ENCODE results near the gene SLC7A10.

Gene SLC7A10

GRCh38 chr19:33225458-33225926 is at the start of gene SLC7A10:
Gene SLC7A10 (minus strand): TSS chr19:33225850. CDS start chr19:33225703, 147 bp downstream.
- Histone ChIP-seq H3K27me3 (ENCODE audit: control insufficient read depth, insufficient read depth, low read length) (peaks cover 50% of the 10 kb centered on the region), H3K4me3 (ENCODE audit: low read length) (peak within 1 kb of the TSS; percentile 43), H3K9me3 (ENCODE audit: control insufficient read depth, low read depth, low read length) (peaks cover 12% of the 10 kb centered on the region), H3K4me1 (ENCODE audit: control insufficient read depth, low read depth, low read length) (peaks cover 6% of the 10 kb centered on the region), H3K9ac (ENCODE audit: low read length) (no peak within 1 kb of the TSS), H3K27ac (ENCODE audit: low read length) (no peak within 1 kb of the TSS), H3K36me3 (ENCODE audit: control insufficient read depth, low read depth, low read length) (no peaks in the 10 kb centered on the region)

- Histone ChIP-seq H3K9me3 (ENCODE audit: control insufficient read depth, low read depth, low read length) (no peaks in the 10 kb centered on the region), H3K36me3 (ENCODE audit: control insufficient read depth, low read depth, low read length) (no peaks in the 10 kb centered on the region), H3K27me3 (ENCODE audit: control insufficient read depth, insufficient read depth, low read length) (no peaks in the 10 kb centered on the region), H3K27ac (ENCODE audit: low read length) (no peak overlapping the region), H3K9ac (ENCODE audit: low read length) (no peak overlapping the region), H3K4me1 (ENCODE audit: control insufficient read depth, low read depth, low read length) (peaks cover 7% of the 10 kb centered on the region), H3K4me3 (ENCODE audit: low read length) (no peak overlapping the region)
These were observed 49.3 kb upstream of the SLC7A10 start for GRCh38 chr19:33274663-33275558.

- Histone ChIP-seq H3K4me3 (ENCODE audit: low read length) (no peak overlapping the region), H3K27me3 (ENCODE audit: control insufficient read depth, insufficient read depth, low read length) (no peaks in the 10 kb centered on the region), H3K27ac (ENCODE audit: low read length) (no peak overlapping the region), H3K9me3 (ENCODE audit: control insufficient read depth, low read depth, low read length) (no peaks in the 10 kb centered on the region), H3K4me1 (ENCODE audit: control insufficient read depth, low read depth, low read length) (peaks cover 7% of the 10 kb centered on the region), H3K36me3 (ENCODE audit: control insufficient read depth, low read depth, low read length) (no peaks in the 10 kb centered on the region), H3K9ac (ENCODE audit: low read length) (no peak overlapping the region)
These were observed 48.4 kb upstream of the SLC7A10 start for GRCh38 chr19:33273881-33274662.

GRCh38 chr19:33273065-33273736 is 47.6 kb upstream of the SLC7A10 start:
- no peak overlapping the region for H3K27ac ChIP-seq (ENCODE audit: low read length)
- no peaks in the 10 kb centered on the region for H3K9me3 ChIP-seq (ENCODE audit: control insufficient read depth, low read depth, low read length)
- H3K9ac ChIP-seq (ENCODE audit: low read length), result no peak overlapping the region

GRCh38 chr19:33271246-33272021 is 45.8 kb upstream of the SLC7A10 start:
- Histone ChIP-seq H3K9me3 (ENCODE audit: control insufficient read depth, low read depth, low read length) (no peaks in the 10 kb centered on the region), H3K27me3 (ENCODE audit: control insufficient read depth, insufficient read depth, low read length) (no peaks in the 10 kb centered on the region), H3K4me3 (ENCODE audit: low read length) (no peak overlapping the region), H3K9ac (ENCODE audit: low read length) (no peak overlapping the region), H3K4me1 (ENCODE audit: control insufficient read depth, low read depth, low read length) (peaks cover 7% of the 10 kb centered on the region), H3K27ac (ENCODE audit: low read length) (no peak overlapping the region), H3K36me3 (ENCODE audit: control insufficient read depth, low read depth, low read length) (no peaks in the 10 kb centered on the region)

More at GRCh38 chr19:33273065-33273736, 47.6 kb upstream of the SLC7A10 start:
- no peaks in the 10 kb centered on the region for H3K36me3 ChIP-seq (ENCODE audit: control insufficient read depth, low read depth, low read length)
- peaks cover 7% of the 10 kb centered on the region for H3K4me1 ChIP-seq (ENCODE audit: control insufficient read depth, low read depth, low read length)
- no peak overlapping the region for H3K4me3 ChIP-seq (ENCODE audit: low read length)
- no peaks in the 10 kb centered on the region for H3K27me3 ChIP-seq (ENCODE audit: control insufficient read depth, insufficient read depth, low read length)

- Histone ChIP-seq H3K9me3 (ENCODE audit: control insufficient read depth, low read depth, low read length) (no peaks in the 10 kb centered on the region), H3K27me3 (ENCODE audit: control insufficient read depth, insufficient read depth, low read length) (no peaks in the 10 kb centered on the region), H3K4me1 (ENCODE audit: control insufficient read depth, low read depth, low read length) (peaks cover 7% of the 10 kb centered on the region)
These were observed 45.1 kb upstream of the SLC7A10 start for GRCh38 chr19:33270769-33271168.

GRCh38 chr19:33269016-33269415 is 43.4 kb upstream of the SLC7A10 start:
- no peak overlapping the region for H3K9ac ChIP-seq (ENCODE audit: low read length)
- no peaks in the 10 kb centered on the region for H3K9me3 ChIP-seq (ENCODE audit: control insufficient read depth, low read depth, low read length)
- no peaks in the 10 kb centered on the region for H3K27me3 ChIP-seq (ENCODE audit: control insufficient read depth, insufficient read depth, low read length)
- H3K4me3 ChIP-seq (ENCODE audit: low read length), result no peak overlapping the region
- no peaks in the 10 kb centered on the region for H3K4me1 ChIP-seq (ENCODE audit: control insufficient read depth, low read depth, low read length)
- no peaks in the 10 kb centered on the region for H3K36me3 ChIP-seq (ENCODE audit: control insufficient read depth, low read depth, low read length)
- H3K27ac ChIP-seq (ENCODE audit: low read length), result no peak overlapping the region

More at GRCh38 chr19:33270769-33271168, 45.1 kb upstream of the SLC7A10 start:
- Histone ChIP-seq H3K4me3 (ENCODE audit: low read length) (no peak overlapping the region), H3K9ac (ENCODE audit: low read length) (no peak overlapping the region), H3K36me3 (ENCODE audit: control insufficient read depth, low read depth, low read length) (no peaks in the 10 kb centered on the region), H3K27ac (ENCODE audit: low read length) (no peak overlapping the region)

- H3K4me1 ChIP-seq (ENCODE audit: control insufficient read depth, low read depth, low read length), result no peaks in the 10 kb centered on the region
- no peak overlapping the region for H3K4me3 ChIP-seq (ENCODE audit: low read length)
- no peaks in the 10 kb centered on the region for H3K36me3 ChIP-seq (ENCODE audit: control insufficient read depth, low read depth, low read length)
- no peaks in the 10 kb centered on the region for H3K9me3 ChIP-seq (ENCODE audit: control insufficient read depth, low read depth, low read length)
- no peak overlapping the region for H3K27ac ChIP-seq (ENCODE audit: low read length)
- no peak overlapping the region for H3K9ac ChIP-seq (ENCODE audit: low read length)
- H3K27me3 ChIP-seq (ENCODE audit: control insufficient read depth, insufficient read depth, low read length), result no peaks in the 10 kb centered on the region
These were observed 42.7 kb upstream of the SLC7A10 start for GRCh38 chr19:33268162-33268991.

- H3K9ac ChIP-seq (ENCODE audit: low read length), result no peak overlapping the region
- H3K4me1 ChIP-seq (ENCODE audit: control insufficient read depth, low read depth, low read length), result no peaks in the 10 kb centered on the region
These were observed 42.1 kb upstream of the SLC7A10 start for GRCh38 chr19:33267706-33268105.

GRCh38 chr19:33266974-33267484 is 41.4 kb upstream of the SLC7A10 start:
- Histone ChIP-seq H3K9ac (ENCODE audit: low read length) (no peak overlapping the region), H3K4me1 (ENCODE audit: control insufficient read depth, low read depth, low read length) (no peaks in the 10 kb centered on the region), H3K36me3 (ENCODE audit: control insufficient read depth, low read depth, low read length) (no peaks in the 10 kb centered on the region), H3K27me3 (ENCODE audit: control insufficient read depth, insufficient read depth, low read length) (no peaks in the 10 kb centered on the region), H3K9me3 (ENCODE audit: control insufficient read depth, low read depth, low read length) (no peaks in the 10 kb centered on the region), H3K27ac (ENCODE audit: low read length) (no peak overlapping the region), H3K4me3 (ENCODE audit: low read length) (no peak overlapping the region)

More at GRCh38 chr19:33267706-33268105, 42.1 kb upstream of the SLC7A10 start:
- Histone ChIP-seq H3K36me3 (ENCODE audit: control insufficient read depth, low read depth, low read length) (no peaks in the 10 kb centered on the region), H3K4me3 (ENCODE audit: low read length) (no peak overlapping the region), H3K27ac (ENCODE audit: low read length) (no peak overlapping the region), H3K9me3 (ENCODE audit: control insufficient read depth, low read depth, low read length) (no peaks in the 10 kb centered on the region), H3K27me3 (ENCODE audit: control insufficient read depth, insufficient read depth, low read length) (no peaks in the 10 kb centered on the region)

Data from iPS-18a (cell line).